Stimulated activated naive CD8-positive, alpha-beta T cell treated with anti-CD3 and anti-CD28 coated beads, Interleukin-15, amount 100 ng/mL, for 72 hours (primary cell): ENCODE measurements around the gene IFI16.
"Not testable (repeated sequence)": the region's sequence is repeated elsewhere in the genome, so short reads cannot be mapped to it uniquely, and the experiment has no call there.

Source experiments
- ATAC-seq: fragments of 150-1000 bp; cut with Tn5 transposase; 2 replicates; pipeline ENCODE4 v1.10.0; 2021; ENCODE audit warnings: mild to moderate bottlenecking, moderate library complexity
- DNase-seq, 2 donors: peaks; one replicate each; pipeline ENCODE4 v3.0.0; 2021 to 2022
- H3K27ac Mint-ChIP-seq, 2 donors: one replicate each; pipeline ENCODE4 v1.8.0; 2022; ENCODE audit warnings: mild to moderate bottlenecking in 2 of 2, mixed read lengths in 2 of 2, moderate library complexity in 2 of 2
- H3K27me3 Mint-ChIP-seq: one replicate; pipeline ENCODE4 v1.8.0; 2022; ENCODE audit warnings: mixed read lengths
- H3K4me1 Mint-ChIP-seq: one replicate; pipeline ENCODE4 v1.8.0; 2022; ENCODE audit warnings: mild to moderate bottlenecking, mixed read lengths
- H3K4me3 Mint-ChIP-seq, 2 donors: one replicate each; pipeline ENCODE4 v1.8.0; 2022; ENCODE audit warnings: mild to moderate bottlenecking in 2 of 2, mixed read lengths in 2 of 2, moderate library complexity in 1 of 2
- H3K9me3 Mint-ChIP-seq, 2 donors: one replicate each; pipeline ENCODE4 v1.8.0; 2022; ENCODE audit warnings: mixed read lengths in 2 of 2

IFI16 gene

GRCh38 chr1:158999316-159000069 is 10.2 kb upstream of the IFI16 start:
- Mint-ChIP-seq H3K4me1 (peaks cover 12% of the 10 kb centered on the region), H3K4me3 (no peak overlapping the region), H3K27ac (no peak overlapping the region), H3K9me3 (peaks cover 0 to 10% of the 10 kb centered on the region in 2 donors), H3K27me3 (no peaks in the 10 kb centered on the region)
- no peak for DNase-seq
- ATAC-seq: no peak

GRCh38 chr1:159000070-159000409 is 9.7 kb upstream of the IFI16 start:
- DNase-seq: no peak
- peaks cover 12% of the 10 kb centered on the region for H3K4me1 Mint-ChIP-seq
- H3K27me3 Mint-ChIP-seq: no peaks in the 10 kb centered on the region
- no peak overlapping the region for H3K27ac Mint-ChIP-seq
- H3K9me3 Mint-ChIP-seq: peaks cover 0 to 10% of the 10 kb centered on the region in 2 donors
- H3K4me3 Mint-ChIP-seq: no peak overlapping the region
- ATAC-seq: no peak

DNA sequence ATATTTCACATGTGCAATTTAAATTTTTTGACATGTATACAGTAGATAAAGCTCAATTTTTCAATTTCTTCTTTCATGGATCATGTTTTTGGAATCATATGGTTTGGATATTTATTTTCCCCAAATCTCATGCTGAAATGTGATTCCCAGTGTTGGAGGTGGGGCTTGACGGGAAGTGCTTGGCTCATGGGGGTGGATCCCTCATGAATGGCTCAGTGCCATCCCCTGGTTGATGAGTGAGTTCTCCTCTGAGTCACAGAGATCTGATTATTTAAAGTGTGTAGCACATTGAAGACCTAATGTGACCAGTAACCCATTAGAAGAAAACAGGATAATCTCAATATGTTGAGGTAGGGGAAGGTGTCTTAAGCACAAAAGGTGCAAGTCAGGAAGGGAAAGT is 9.1 kb upstream of the IFI16 start:
- H3K4me3 Mint-ChIP-seq: no peak overlapping the region
- ATAC-seq (no peak), DNase-seq (no peak)
- H3K27me3 Mint-ChIP-seq: no peaks in the 10 kb centered on the region
- peaks cover 2 to 5% of the 10 kb centered on the region in 2 donors for H3K9me3 Mint-ChIP-seq
- no peak overlapping the region for H3K27ac Mint-ChIP-seq
- peaks cover 18% of the 10 kb centered on the region for H3K4me1 Mint-ChIP-seq

DNA sequence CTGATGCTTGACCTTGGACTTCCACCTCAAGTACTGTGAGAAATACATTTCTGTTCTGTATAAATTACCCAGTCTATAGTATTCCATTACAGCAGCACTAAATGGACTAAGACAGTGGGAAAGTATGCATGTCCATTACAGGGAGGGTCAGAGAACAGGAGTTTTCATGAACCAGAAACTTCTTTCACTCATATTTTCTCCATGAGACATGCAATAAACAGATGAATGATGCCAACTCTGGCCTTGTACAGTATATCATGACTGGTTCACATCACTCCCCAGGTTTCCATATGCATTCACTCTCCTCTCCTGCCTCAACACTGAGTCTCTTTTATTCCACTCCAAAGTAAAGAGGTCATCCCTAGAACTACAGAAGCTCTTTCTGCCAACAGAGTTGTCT is 4.5 kb upstream of the IFI16 start:
- Mint-ChIP-seq H3K27me3 (no peaks in the 10 kb centered on the region), H3K4me1 (peaks cover 39% of the 10 kb centered on the region), H3K27ac (no peak overlapping the region), H3K4me3 (no peak overlapping the region), H3K9me3 (peaks cover 7 to 12% of the 10 kb centered on the region in 2 donors)
- DNase-seq (no peak), ATAC-seq (no peak)

DNA sequence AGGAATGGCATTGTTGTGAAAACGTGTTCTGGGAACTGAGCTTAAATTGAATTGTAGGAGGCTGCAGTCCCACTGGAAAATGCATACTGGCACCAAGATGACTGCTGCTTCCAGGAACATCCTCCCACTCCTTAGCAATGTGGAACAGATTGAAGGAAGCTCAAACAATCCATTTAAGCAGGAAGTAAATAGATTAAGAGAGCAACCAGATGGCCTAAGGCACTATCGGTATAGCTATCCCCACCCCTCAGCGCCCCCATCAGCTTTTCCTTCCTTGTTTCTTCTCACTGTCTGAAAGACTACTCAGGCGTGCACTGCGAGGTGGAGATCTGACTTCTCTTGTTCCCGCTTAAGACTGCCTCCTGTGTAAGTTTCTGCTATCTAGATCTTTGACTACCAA is 4.0 kb upstream of the IFI16 start:
- no peaks in the 10 kb centered on the region for H3K27me3 Mint-ChIP-seq
- ATAC-seq (no peak), DNase-seq (no peak)
- H3K4me1 Mint-ChIP-seq: peaks cover 39% of the 10 kb centered on the region
- H3K9me3 Mint-ChIP-seq: peaks cover 7 to 12% of the 10 kb centered on the region in 2 donors
- no peak overlapping the region for H3K4me3 Mint-ChIP-seq
- no peak overlapping the region for H3K27ac Mint-ChIP-seq

GRCh38 chr1:159006210-159006807 is 3.4 kb upstream of the IFI16 start:
- H3K27me3 Mint-ChIP-seq, H3K27ac Mint-ChIP-seq, H3K4me3 Mint-ChIP-seq, DNase-seq, ATAC-seq: not testable (repeated sequence)
- Mint-ChIP-seq H3K4me1 (peaks cover 39% of the 10 kb centered on the region), H3K9me3 (peaks cover 7 to 12% of the 10 kb centered on the region in 2 donors)

- Mint-ChIP-seq H3K4me3 (peak overlapping the region in 1 of 2 donors; percentile 47), H3K27me3 (no peaks in the 10 kb centered on the region), H3K4me1 (peaks cover 44% of the 10 kb centered on the region), H3K9me3 (peaks cover 7 to 12% of the 10 kb centered on the region in 2 donors), H3K27ac (peak overlapping the region in 1 of 2 donors; percentile 83)
- ATAC-seq: no peak
- DNase-seq: no peak
Observed at GRCh38 chr1:159007726-159008125, 2.0 kb upstream of the IFI16 start.

GRCh38 chr1:159008744-159009188 is 941 bp upstream of the IFI16 start:
- peaks cover 7 to 12% of the 10 kb centered on the region in 2 donors for H3K9me3 Mint-ChIP-seq
- peak overlapping the region; percentile 99 to 100 for H3K27ac Mint-ChIP-seq
- peaks cover 48% of the 10 kb centered on the region for H3K4me1 Mint-ChIP-seq
- H3K4me3 Mint-ChIP-seq: peak overlapping the region; percentile 89 to 90
- H3K27me3 Mint-ChIP-seq: no peaks in the 10 kb centered on the region
- ATAC-seq: peak; percentile 89
- DNase-seq: peak; percentile 71 to 84

- Mint-ChIP-seq H3K27ac (peak overlapping the region; percentile 99 to 100), H3K4me1 (peaks cover 53% of the 10 kb centered on the region), H3K27me3 (no peaks in the 10 kb centered on the region), H3K9me3 (peaks cover 7 to 12% of the 10 kb centered on the region in 2 donors), H3K4me3 (peak overlapping the region; percentile 89 to 90)
- DNase-seq (peak in 1 of 2 donors; percentile 24), ATAC-seq (peak; percentile 29)
Observed at GRCh38 chr1:159009287-159009686, 420 bp upstream of the IFI16 start.

GRCh38 chr1:159010391-159010790 is 684 bp downstream of the IFI16 start:
- Mint-ChIP-seq H3K27ac (peak overlapping the region; percentile 99 to 100), H3K9me3 (peaks cover 7 to 12% of the 10 kb centered on the region in 2 donors), H3K27me3 (no peaks in the 10 kb centered on the region), H3K4me1 (peaks cover 61% of the 10 kb centered on the region), H3K4me3 (peak overlapping the region; percentile 89 to 90)
- ATAC-seq (no peak), DNase-seq (peak in 1 of 2 donors; percentile 7)

DNA sequence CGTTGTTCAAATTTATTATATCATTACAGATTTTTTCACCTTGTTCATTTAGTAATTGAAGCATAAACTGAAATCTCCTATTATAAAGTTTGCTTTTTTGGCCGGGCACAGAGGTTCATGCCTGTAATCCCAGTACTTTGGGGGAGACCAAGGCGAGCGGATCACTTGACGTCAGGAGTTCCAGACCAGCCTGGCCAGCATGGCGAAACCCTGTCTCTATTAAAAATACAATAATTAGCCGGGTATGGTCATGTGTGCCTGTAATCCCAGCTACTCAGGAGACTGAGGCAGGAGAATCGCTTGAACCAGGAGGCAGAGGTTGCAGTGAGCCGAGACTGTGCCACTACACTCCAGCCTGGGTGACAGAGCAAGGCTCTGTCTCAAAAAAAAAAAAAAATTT is 1.3 kb downstream of the IFI16 start:
- H3K27me3 Mint-ChIP-seq, H3K9me3 Mint-ChIP-seq, ATAC-seq: not testable (repeated sequence)
- Mint-ChIP-seq H3K27ac (peak overlapping the region; percentile 99 to 100), H3K4me3 (peak overlapping the region; percentile 89 to 90), H3K4me1 (peaks cover 61% of the 10 kb centered on the region)
- peak; percentile 28 to 54 for DNase-seq

DNA sequence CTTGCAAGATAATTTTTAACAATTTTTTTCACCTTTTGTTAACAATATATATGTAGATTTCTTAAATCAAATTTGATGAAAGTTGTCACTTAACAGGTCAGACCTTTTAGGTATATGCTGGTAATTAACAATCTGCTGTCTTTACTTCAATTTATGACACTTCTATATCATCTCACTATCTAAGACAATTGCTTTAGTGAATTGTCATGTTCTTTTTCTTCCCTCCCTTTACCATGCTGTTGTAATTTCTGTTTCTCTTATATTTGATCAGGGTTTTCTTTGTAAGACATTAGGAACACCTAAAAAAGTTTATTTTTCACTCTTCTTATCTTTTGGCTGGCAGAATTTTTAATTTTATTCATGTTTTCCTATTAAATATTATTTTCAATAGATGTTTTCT is 2.0 kb downstream of the IFI16 start:
- DNase-seq: no peak
- no peaks in the 10 kb centered on the region for H3K27me3 Mint-ChIP-seq
- peak overlapping the region; percentile 98 to 100 for H3K27ac Mint-ChIP-seq
- H3K9me3 Mint-ChIP-seq: peaks cover 0 to 4% of the 10 kb centered on the region in 2 donors
- ATAC-seq: no peak
- peak overlapping the region; percentile 65 to 98 for H3K4me3 Mint-ChIP-seq
- peaks cover 61% of the 10 kb centered on the region for H3K4me1 Mint-ChIP-seq

DNA sequence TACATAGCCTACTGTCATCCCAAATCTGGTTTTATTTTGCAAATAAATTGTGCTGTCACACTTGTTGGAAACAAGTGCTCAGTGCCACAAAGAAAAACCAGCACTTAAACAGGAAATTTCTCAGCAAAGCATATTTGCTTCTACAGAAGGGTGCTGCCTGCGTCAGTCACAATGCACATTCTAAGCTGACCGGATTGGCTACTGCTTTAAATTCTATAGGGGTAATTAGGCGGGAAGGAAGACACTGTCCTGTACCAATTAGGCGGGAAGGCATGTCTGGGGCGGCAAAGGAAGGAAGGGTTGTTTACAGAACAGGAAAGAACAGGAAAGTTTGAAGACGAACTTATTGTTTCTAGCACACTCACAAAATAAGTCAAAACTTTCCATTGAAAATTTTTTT is 2.8 kb downstream of the IFI16 start:
- peak; percentile 58 to 81 for DNase-seq
- H3K27me3 Mint-ChIP-seq: no peaks in the 10 kb centered on the region
- peaks cover 59% of the 10 kb centered on the region for H3K4me1 Mint-ChIP-seq
- peak overlapping the region; percentile 98 to 100 for H3K27ac Mint-ChIP-seq
- peak overlapping the region; percentile 65 to 98 for H3K4me3 Mint-ChIP-seq
- ATAC-seq: peak; percentile 68
- H3K9me3 Mint-ChIP-seq: no peaks in the 10 kb centered on the region

GRCh38 chr1:159014003-159014571 is 4.4 kb downstream of the IFI16 start:
- H3K9me3 Mint-ChIP-seq: no peaks in the 10 kb centered on the region
- peak overlapping the region; percentile 6 to 100 for H3K27ac Mint-ChIP-seq
- ATAC-seq (no peak), DNase-seq (no peak)
- H3K4me1 Mint-ChIP-seq: peaks cover 57% of the 10 kb centered on the region
- H3K27me3 Mint-ChIP-seq: no peaks in the 10 kb centered on the region
- H3K4me3 Mint-ChIP-seq: peak overlapping the region; percentile 65 to 98

DNA sequence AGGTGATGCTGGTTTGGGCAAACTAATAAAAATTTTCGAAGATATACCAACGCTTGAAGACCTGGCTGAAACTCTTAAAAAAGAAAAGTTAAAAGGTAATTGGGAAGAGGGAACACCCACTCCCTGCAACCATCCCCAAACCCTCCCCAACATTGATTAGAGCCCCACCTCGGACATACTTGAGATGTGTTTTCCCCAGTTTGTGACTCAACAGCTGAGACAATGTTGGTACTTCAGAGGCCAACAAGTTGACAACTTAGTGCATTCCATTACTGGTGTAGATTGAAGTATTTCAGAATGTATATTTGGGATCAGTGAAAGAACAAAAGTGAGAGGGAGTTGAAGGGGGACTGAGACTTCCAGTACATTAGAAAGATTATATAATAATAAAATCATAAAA is 5.1 kb downstream of the IFI16 start:
- DNase-seq (no peak), ATAC-seq (no peak)
- Mint-ChIP-seq H3K9me3 (no peaks in the 10 kb centered on the region), H3K27ac (peak overlapping the region; percentile 71 to 100), H3K4me3 (peak overlapping the region; percentile 65 to 98), H3K27me3 (no peaks in the 10 kb centered on the region), H3K4me1 (peaks cover 64% of the 10 kb centered on the region)

- DNase-seq: peak; percentile 25 to 72
- ATAC-seq: peak; percentile 96
- H3K9me3 Mint-ChIP-seq: no peaks in the 10 kb centered on the region
- peaks cover 70% of the 10 kb centered on the region for H3K4me1 Mint-ChIP-seq
- peak overlapping the region; percentile 78 to 98 for H3K4me3 Mint-ChIP-seq
- no peaks in the 10 kb centered on the region for H3K27me3 Mint-ChIP-seq
- H3K27ac Mint-ChIP-seq: peak overlapping the region; percentile 90 to 98
Observed at GRCh38 chr1:159015440-159015909, 5.8 kb downstream of the IFI16 start.
